GM23338 (cell line): ENCODE data around the gene NDUFAB1. TPM values are rescaled to one million over a fixed set of nuclear protein-coding genes. Genes with fewer than 3 reads are reported as not detected.
A peak's percentile ranks its signal among the peaks of the same experiment; 100 is the strongest.

Source experiments
- ATAC-seq: fragments of 200-7000 bp; cut with Tn5 transposase; 3 replicates; pipeline ENCODE4 v1.9.1; 2020
- DNase-seq: peaks from one replicate; pipeline ENCODE4 v3.0.0-alpha.2; 2015; ENCODE audit warnings: low spot score
- H2AFZ ChIP-seq: fragments of 200-600 bp; sonication (generic); 2 replicates; pipeline ENCODE4 v1.8.0; 2016; ENCODE audit warnings: antibody characterized with exemption, mild to moderate bottlenecking, moderate library complexity
- H3F3A ChIP-seq: fragments of 200-600 bp; sonication (generic); replicated peaks from 2 replicates; pipeline ENCODE4 v1.8.0; 2017; ENCODE audit warnings: antibody characterized with exemption, mixed run types, low read depth
- H3K27ac ChIP-seq: fragments of 200-600 bp; sonication (generic); 2 replicates; pipeline ENCODE4 v1.6.1; 2016; ENCODE audit warnings: low read depth
- H3K27me3 ChIP-seq: fragments of 200-600 bp; sonication (generic); 2 replicates; pipeline ENCODE4 v1.8.0; 2016; ENCODE audit warnings: mild to moderate bottlenecking, mixed run types, moderate library complexity; ENCODE audit not compliant: insufficient read depth
- H3K36me3 ChIP-seq: fragments of 200-600 bp; sonication (generic); 2 replicates; pipeline ENCODE4 v1.8.0; 2016; ENCODE audit warnings: mild to moderate bottlenecking; ENCODE audit not compliant: insufficient read depth
- H3K4me1 ChIP-seq: fragments of 200-600 bp; sonication (generic); 2 replicates; pipeline ENCODE4 v1.8.0; 2016; ENCODE audit warnings: mild to moderate bottlenecking, moderate library complexity; ENCODE audit not compliant: insufficient read depth
- H3K4me2 ChIP-seq: fragments of 200-600 bp; sonication (generic); 2 replicates; pipeline ENCODE4 v1.7.1; 2017; ENCODE audit warnings: mixed run types
- H3K4me3 ChIP-seq: fragments of 200-600 bp; sonication (generic); 2 replicates; pipeline ENCODE4 v1.6.1; 2016; ENCODE audit warnings: mixed run types
- H3K79me2 ChIP-seq: fragments of 200-600 bp; sonication (generic); replicated peaks from 2 replicates; pipeline ENCODE4 v1.8.0; 2017; ENCODE audit warnings: mild to moderate bottlenecking; ENCODE audit not compliant: insufficient read depth
- H3K9me2 ChIP-seq: fragments of 200-600 bp; sonication (generic); 2 replicates; pipeline ENCODE4 v1.8.0; 2017; ENCODE audit not compliant: insufficient read depth
- H4K20me1 ChIP-seq: fragments of 200-600 bp; sonication (generic); replicated peaks from 2 replicates; pipeline ENCODE4 v1.8.0; 2017; ENCODE audit warnings: mild to moderate bottlenecking; ENCODE audit not compliant: insufficient read depth
- H3K27ac Mint-ChIP-seq: 2 replicates; pipeline ENCODE4 v1.8.0; 2020; ENCODE audit warnings: inconsistent platforms, mild to moderate bottlenecking, moderate library complexity, mixed read lengths
- H3K27me3 Mint-ChIP-seq: 3 replicates; pipeline ENCODE4 v1.8.0; 2022; ENCODE audit warnings: low read depth, mild to moderate bottlenecking, moderate library complexity, mixed read lengths, inconsistent platforms; ENCODE audit not compliant: insufficient read depth, poor library complexity
- H3K36me3 Mint-ChIP-seq: 3 replicates; pipeline ENCODE4 v1.8.0; 2021; ENCODE audit warnings: low read depth, mild to moderate bottlenecking, inconsistent platforms, moderate library complexity, mixed read lengths
- H3K4me1 Mint-ChIP-seq: 3 replicates; pipeline ENCODE4 v1.8.0; 2020; ENCODE audit warnings: mild to moderate bottlenecking, inconsistent platforms, mixed read lengths
- H3K4me3 Mint-ChIP-seq: 3 replicates; pipeline ENCODE4 v1.8.0; 2021; ENCODE audit warnings: moderate library complexity, mild to moderate bottlenecking, inconsistent platforms, mixed read lengths
- H3K9me3 Mint-ChIP-seq: 3 replicates; pipeline ENCODE4 v1.8.0; 2020; ENCODE audit warnings: moderate library complexity, mild to moderate bottlenecking, inconsistent platforms, mixed read lengths
- CREB1 ChIP-seq: fragments of 250-450 bp; sonication (Bioruptor Pico); IDR thresholded peaks from 2 replicates; pipeline ENCODE4 v1.5.0; 2020; ENCODE audit warnings: low read depth, mild to moderate bottlenecking, moderate library complexity
- CTCF ChIP-seq, 2 experiments: fragments of 200-600 bp in 1 of 2; sonication (generic) in 1 of 2; conservative IDR thresholded peaks; 2 replicates each; pipeline versions ENCODE4 v1.5.1 to v1.6.1; 2016 to 2017; ENCODE audit warnings: antibody characterized with exemption in 2 of 2, low read depth in 2 of 2, mild to moderate bottlenecking in 2 of 2, moderate library complexity in 1 of 2
- ETS1 ChIP-seq: IDR thresholded peaks from 2 replicates; pipeline ENCODE4 v1.6.1; 2016; ENCODE audit warnings: antibody characterized with exemption
- EZH2 ChIP-seq: fragments of 200-600 bp; sonication (generic); IDR thresholded peaks from one replicate; pipeline ENCODE4 v1.8.0; 2017; ENCODE audit warnings: antibody characterized with exemption, mild to moderate bottlenecking, low read depth; ENCODE audit not compliant: unreplicated experiment
- EZH2phosphoT487 ChIP-seq: fragments of 200-600 bp; sonication (generic); IDR thresholded peaks from one replicate; pipeline ENCODE4 v1.8.1; 2018; ENCODE audit warnings: antibody characterized with exemption; ENCODE audit not compliant: unreplicated experiment
- JUNB ChIP-seq: IDR thresholded peaks from one replicate; pipeline ENCODE4 v1.6.1; 2016; ENCODE audit warnings: antibody characterized with exemption; ENCODE audit not compliant: unreplicated experiment
- NANOG ChIP-seq: IDR thresholded peaks from 2 replicates; pipeline ENCODE4 v1.6.1; 2016; ENCODE audit warnings: antibody characterized with exemption, borderline replicate concordance
- POLR2AphosphoS5 ChIP-seq: IDR thresholded peaks from 2 replicates; pipeline ENCODE4 v1.6.1; 2016; ENCODE audit warnings: antibody characterized with exemption, low read depth
- REST ChIP-seq: IDR thresholded peaks from one replicate; pipeline ENCODE4 v1.6.1; 2018; ENCODE audit warnings: antibody characterized with exemption; ENCODE audit not compliant: unreplicated experiment
- STAT1 ChIP-seq: IDR thresholded peaks from one replicate; pipeline ENCODE4 v1.6.1; 2016; ENCODE audit warnings: antibody characterized with exemption; ENCODE audit not compliant: unreplicated experiment
- ZNF114 ChIP-seq: fragments of 250-450 bp; sonication (Bioruptor Pico); IDR thresholded peaks from 2 replicates; pipeline ENCODE4 v1.5.0; 2020; ENCODE audit warnings: mild to moderate bottlenecking, moderate library complexity
- ZNF331 ChIP-seq: fragments of 250-450 bp; sonication (Bioruptor Pico); IDR thresholded peaks from 2 replicates; pipeline ENCODE4 v1.5.0; 2020; ENCODE audit warnings: low read depth, mild to moderate bottlenecking, moderate library complexity
- polyA plus RNA-seq: library from polyadenylated mRNA; unstranded; fragments of >200 nt; fragmentation: Nextera tagmentation; extraction: Ambion mirVana; gene quantifications from 2 replicates; pipeline ENCODE4 v1.2.1, GENCODE V29; 2016
- total RNA-seq: library from RNA; depleted of rRNA; stranded (reverse); fragments of >200 nt; shearing (Covaris generic); gene quantifications from 2 replicates; pipeline ENCODE4 v1.2.3, GENCODE V29; 2014

The NDUFAB1 gene
- total and polyA plus RNA-seq, 2 experiments from 2014 or later: 136 to 477 TPM

DNA sequence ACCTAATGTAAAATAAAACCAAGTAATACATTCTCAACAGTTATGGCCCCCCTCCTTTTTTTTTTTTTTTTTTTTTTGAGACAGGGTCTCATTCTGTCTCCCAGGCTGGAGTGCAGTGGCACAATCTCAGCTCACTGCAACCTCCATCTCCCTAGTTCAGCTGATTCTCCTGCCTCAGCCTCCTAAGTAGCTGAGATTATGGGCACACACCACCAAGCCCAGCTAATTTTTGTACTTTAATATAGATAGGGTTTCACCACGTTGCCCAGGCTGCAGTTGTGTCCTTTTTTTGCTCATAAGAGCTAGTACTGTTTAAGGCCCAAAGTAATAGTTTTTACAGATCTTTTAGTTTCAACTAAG lies 57.2 kb downstream of the NDUFAB1 start:
- Histone ChIP-seq H4K20me1 (peaks cover 2% of the 10 kb centered on the region), H3K4me3 (no peak overlapping the region), H3K36me3 (peaks cover 52% of the 10 kb centered on the region), H3K4me2 (no peak overlapping the region), H3K9me2 (no peaks in the 10 kb centered on the region), H3K27ac (no peak overlapping the region), H2AFZ (no peak overlapping the region), H3F3A (no peaks in the 10 kb centered on the region), H3K27me3 (no peaks in the 10 kb centered on the region), H3K79me2 (no peaks in the 10 kb centered on the region), H3K4me1 (no peaks in the 10 kb centered on the region)
- no peaks in the 10 kb centered on the region for H3K9me3 Mint-ChIP-seq
- TF ChIP-seq NANOG (no peak), ETS1 (no peak), CREB1 (no peak), CTCF (conservative IDR thresholded peaks at IDR 0.05; ENCODE audit: low read depth in 2 of 2) (no peak), JUNB (no peak), EZH2 (no peak), EZH2phosphoT487 (no peak), ZNF331 (CRISPR knock-in tag) (no peak)
- DNase-seq: no peak
- peaks cover 59% of the 10 kb centered on the region for H3K36me3 Mint-ChIP-seq
- H3K4me3 Mint-ChIP-seq: no peak overlapping the region
- peak overlapping the region; percentile 92 for H3K27ac Mint-ChIP-seq
- no peak for ATAC-seq
- no peaks in the 10 kb centered on the region for H3K4me1 Mint-ChIP-seq
- peaks cover 8% of the 10 kb centered on the region for H3K27me3 Mint-ChIP-seq

GRCh38 chr16:23537390-23537789 lies 58.7 kb downstream of the NDUFAB1 start:
- DNase-seq: no peak
- peaks cover 49% of the 10 kb centered on the region for H3K36me3 ChIP-seq
- no peak for ATAC-seq
- no peaks in the 10 kb centered on the region for H3K79me2 ChIP-seq
- Mint-ChIP-seq H3K9me3 (no peaks in the 10 kb centered on the region), H3K27ac (no peak overlapping the region), H3K4me3 (no peak overlapping the region), H3K36me3 (peaks cover 61% of the 10 kb centered on the region), H3K27me3 (peaks cover 8% of the 10 kb centered on the region), H3K4me1 (no peaks in the 10 kb centered on the region)
- H3K27ac ChIP-seq: no peak overlapping the region
- H2AFZ ChIP-seq: no peak overlapping the region
- H3K4me1 ChIP-seq: no peaks in the 10 kb centered on the region
- H4K20me1 ChIP-seq: peaks cover 2% of the 10 kb centered on the region
- no peaks in the 10 kb centered on the region for H3K9me2 ChIP-seq
- no peaks in the 10 kb centered on the region for H3K27me3 ChIP-seq
- H3K4me2 ChIP-seq: no peak overlapping the region
- H3F3A ChIP-seq: no peaks in the 10 kb centered on the region
- no peak overlapping the region for H3K4me3 ChIP-seq
- TF ChIP-seq STAT1: no peak
- no peak for TF ChIP-seq ETS1
- no peak for TF ChIP-seq CREB1
- no peak for TF ChIP-seq JUNB
- TF ChIP-seq EZH2phosphoT487: no peak
- TF ChIP-seq REST: no peak
- TF ChIP-seq NANOG: no peak
- no peak for TF ChIP-seq CTCF (conservative IDR thresholded peaks at IDR 0.05; ENCODE audit: low read depth in 2 of 2)
- no peak for TF ChIP-seq ZNF114 (CRISPR knock-in tag)
- no peak for TF ChIP-seq POLR2AphosphoS5
- TF ChIP-seq EZH2: no peak
